HEK293 (cell line): Measurements from ENCODE around the gene CDON.

ENCODE experiments used
- EGR2 ChIP-seq: fragments of 450-650 bp; formaldehyde crosslinking; IDR thresholded peaks from 2 replicates; pipeline ENCODE4 v1.5.1; 2016; ENCODE audit warnings: low read depth, missing biosample characterization, missing genetic modification characterization
- GLIS2 ChIP-seq: fragments of 450-650 bp; formaldehyde crosslinking; IDR thresholded peaks from 2 replicates; pipeline ENCODE4 v1.5.1; 2016; ENCODE audit warnings: missing biosample characterization, missing genetic modification characterization
- KLF1 ChIP-seq: fragments of 450-650 bp; formaldehyde crosslinking; IDR thresholded peaks from 2 replicates; pipeline ENCODE4 v1.5.1; 2016; ENCODE audit warnings: missing biosample characterization, missing genetic modification characterization
- OSR2 ChIP-seq: fragments of 450-650 bp; formaldehyde crosslinking; IDR thresholded peaks from 2 replicates; pipeline ENCODE4 v1.5.1; 2016; ENCODE audit warnings: missing biosample characterization, missing genetic modification characterization
- WT1 ChIP-seq: fragments of 450-650 bp; formaldehyde crosslinking; IDR thresholded peaks from 2 replicates; pipeline ENCODE4 v1.5.1; 2016; ENCODE audit warnings: missing biosample characterization, missing genetic modification characterization
- ZBTB17 ChIP-seq: fragments of 450-650 bp; formaldehyde crosslinking; IDR thresholded peaks from 2 replicates; pipeline ENCODE4 v1.5.1; 2016; ENCODE audit warnings: missing biosample characterization, missing genetic modification characterization
- ZBTB20 ChIP-seq: fragments of 450-650 bp; formaldehyde crosslinking; IDR thresholded peaks from 2 replicates; pipeline ENCODE4 v1.5.1; 2016; ENCODE audit warnings: missing biosample characterization, missing genetic modification characterization
- ZBTB7A ChIP-seq: fragments of 450-650 bp; formaldehyde crosslinking; IDR thresholded peaks from 2 replicates; pipeline ENCODE4 v1.5.1; 2016; ENCODE audit warnings: low read depth, missing biosample characterization, missing genetic modification characterization
- ZNF174 ChIP-seq: fragments of 450-650 bp; formaldehyde crosslinking; IDR thresholded peaks from 2 replicates; pipeline ENCODE4 v1.5.0; 2017; ENCODE audit warnings: missing biosample characterization, mild to moderate bottlenecking, missing genetic modification characterization
- ZNF184 ChIP-seq: fragments of 450-650 bp; IDR thresholded peaks from 2 replicates; pipeline ENCODE4 v1.5.1; 2018; ENCODE audit warnings: missing biosample characterization, mild to moderate bottlenecking, missing genetic modification characterization
- ZNF600 ChIP-seq: fragments of 450-650 bp; formaldehyde crosslinking; IDR thresholded peaks from 2 replicates; pipeline ENCODE4 v1.5.1; 2016; ENCODE audit warnings: missing biosample characterization, missing genetic modification characterization
- ZNF654 ChIP-seq: fragments of 450-650 bp; formaldehyde crosslinking; IDR thresholded peaks from 2 replicates; pipeline ENCODE4 v1.5.1; 2016; ENCODE audit warnings: low read depth, missing biosample characterization, missing genetic modification characterization
- ZNF707 ChIP-seq: fragments of 450-650 bp; formaldehyde crosslinking; IDR thresholded peaks from 2 replicates; pipeline ENCODE4 v1.5.1; 2016; ENCODE audit warnings: missing biosample characterization, missing genetic modification characterization
- ZNF76 ChIP-seq: fragments of 450-650 bp; formaldehyde crosslinking; IDR thresholded peaks from 2 replicates; pipeline ENCODE4; 2016; ENCODE audit warnings: low read depth, missing biosample characterization, missing genetic modification characterization, borderline replicate concordance
- ZNF791 ChIP-seq: fragments of 450-650 bp; formaldehyde crosslinking; IDR thresholded peaks from 2 replicates; pipeline ENCODE4 v1.5.1; 2016; ENCODE audit warnings: missing biosample characterization, missing genetic modification characterization
- ZNF843 ChIP-seq: fragments of 450-650 bp; formaldehyde crosslinking; IDR thresholded peaks from 2 replicates; pipeline ENCODE4 v1.5.1; 2016; ENCODE audit warnings: missing biosample characterization, missing genetic modification characterization
- TF ChIP-seq, protein P1 (sequence below): fragments of 450-650 bp; formaldehyde crosslinking; IDR thresholded peaks from 2 replicates; pipeline ENCODE4 v1.5.1; 2016; ENCODE audit warnings: missing biosample characterization, missing genetic modification characterization
- TF ChIP-seq, protein P2 (sequence below): fragments of 450-650 bp; formaldehyde crosslinking; IDR thresholded peaks from 2 replicates; pipeline ENCODE4 v1.5.0; 2017; ENCODE audit warnings: missing biosample characterization, missing genetic modification characterization, borderline replicate concordance
- TF ChIP-seq, protein P3 (sequence below): fragments of 450-650 bp; formaldehyde crosslinking; IDR thresholded peaks from 2 replicates; pipeline ENCODE4 v1.5.1; 2016; ENCODE audit warnings: missing biosample characterization, missing genetic modification characterization
- TF ChIP-seq, protein P4 (sequence below): fragments of 450-650 bp; formaldehyde crosslinking; IDR thresholded peaks from 2 replicates; pipeline ENCODE4 v1.5.1; 2016; ENCODE audit warnings: missing biosample characterization, missing genetic modification characterization, borderline replicate concordance

The CDON gene

DNA sequence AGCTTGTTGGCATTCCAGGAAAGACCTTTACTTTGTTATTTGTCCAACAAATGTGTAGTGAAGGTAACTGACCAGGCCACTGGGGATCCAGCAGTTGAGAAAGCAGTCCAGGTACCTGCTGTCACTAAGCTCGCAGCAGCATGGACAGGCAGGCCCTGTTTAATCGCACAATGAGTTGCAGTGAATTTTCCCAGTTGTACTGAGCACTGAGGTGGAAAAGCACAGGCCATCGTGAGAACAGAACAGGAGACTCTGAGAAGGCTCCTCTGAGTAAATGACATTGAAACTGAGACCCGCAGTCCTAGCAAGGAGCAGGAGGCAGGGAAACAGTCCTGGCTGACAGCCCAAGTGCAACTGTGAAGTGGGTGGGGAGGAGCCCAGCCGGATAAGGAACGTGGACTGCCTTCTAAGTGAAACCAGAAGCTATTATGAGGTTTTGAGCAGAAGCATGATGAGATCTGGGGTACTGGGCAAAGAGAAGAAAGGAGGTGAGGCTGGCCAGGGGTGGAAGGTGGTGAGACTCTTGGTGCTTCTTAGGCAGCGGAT is 39.8 kb upstream of the CDON start (continued):
- TF ChIP-seq ZNF654 (tag by site-specific recombination) (no peak), ZNF600 (tag by site-specific recombination) (peak; percentile 73), ZNF791 (tag by site-specific recombination) (no peak), OSR2 (tag by site-specific recombination) (peak; percentile 87), ZNF76 (tag by site-specific recombination) (no peak), ZNF184 (tag by site-specific recombination) (no peak), ZNF174 (tag by site-specific recombination) (no peak), ZBTB20 (tag by site-specific recombination) (no peak), KLF1 (tag by site-specific recombination) (peak; percentile 32; the same call in 1 of the 2 replicates), ZBTB7A (tag by site-specific recombination) (no peak), ZNF707 (tag by site-specific recombination) (no peak), GLIS2 (tag by site-specific recombination) (no peak), ZNF843 (tag by site-specific recombination) (no peak), WT1 (tag by site-specific recombination) (peak; percentile 44), ZBTB17 (peak; percentile 66), EGR2 (0 out of 2 replicates have a peak, but pooled peaks have one; percentile 21)
- TF ChIP-seq, protein P1, sequence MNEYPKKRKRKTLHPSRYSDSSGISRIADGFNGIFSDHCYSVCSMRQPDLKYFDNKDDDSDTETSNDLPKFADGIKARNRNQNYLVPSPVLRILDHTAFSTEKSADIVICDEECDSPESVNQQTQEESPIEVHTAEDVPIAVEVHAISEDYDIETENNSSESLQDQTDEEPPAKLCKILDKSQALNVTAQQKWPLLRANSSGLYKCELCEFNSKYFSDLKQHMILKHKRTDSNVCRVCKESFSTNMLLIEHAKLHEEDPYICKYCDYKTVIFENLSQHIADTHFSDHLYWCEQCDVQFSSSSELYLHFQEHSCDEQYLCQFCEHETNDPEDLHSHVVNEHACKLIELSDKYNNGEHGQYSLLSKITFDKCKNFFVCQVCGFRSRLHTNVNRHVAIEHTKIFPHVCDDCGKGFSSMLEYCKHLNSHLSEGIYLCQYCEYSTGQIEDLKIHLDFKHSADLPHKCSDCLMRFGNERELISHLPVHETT (tag by site-specific recombination): no peak
- TF ChIP-seq, protein P2, sequence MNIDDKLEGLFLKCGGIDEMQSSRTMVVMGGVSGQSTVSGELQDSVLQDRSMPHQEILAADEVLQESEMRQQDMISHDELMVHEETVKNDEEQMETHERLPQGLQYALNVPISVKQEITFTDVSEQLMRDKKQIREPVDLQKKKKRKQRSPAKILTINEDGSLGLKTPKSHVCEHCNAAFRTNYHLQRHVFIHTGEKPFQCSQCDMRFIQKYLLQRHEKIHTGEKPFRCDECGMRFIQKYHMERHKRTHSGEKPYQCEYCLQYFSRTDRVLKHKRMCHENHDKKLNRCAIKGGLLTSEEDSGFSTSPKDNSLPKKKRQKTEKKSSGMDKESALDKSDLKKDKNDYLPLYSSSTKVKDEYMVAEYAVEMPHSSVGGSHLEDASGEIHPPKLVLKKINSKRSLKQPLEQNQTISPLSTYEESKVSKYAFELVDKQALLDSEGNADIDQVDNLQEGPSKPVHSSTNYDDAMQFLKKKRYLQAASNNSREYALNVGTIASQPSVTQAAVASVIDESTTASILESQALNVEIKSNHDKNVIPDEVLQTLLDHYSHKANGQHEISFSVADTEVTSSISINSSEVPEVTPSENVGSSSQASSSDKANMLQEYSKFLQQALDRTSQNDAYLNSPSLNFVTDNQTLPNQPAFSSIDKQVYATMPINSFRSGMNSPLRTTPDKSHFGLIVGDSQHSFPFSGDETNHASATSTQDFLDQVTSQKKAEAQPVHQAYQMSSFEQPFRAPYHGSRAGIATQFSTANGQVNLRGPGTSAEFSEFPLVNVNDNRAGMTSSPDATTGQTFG (tag by site-specific recombination): no peak
- TF ChIP-seq, protein P3, sequence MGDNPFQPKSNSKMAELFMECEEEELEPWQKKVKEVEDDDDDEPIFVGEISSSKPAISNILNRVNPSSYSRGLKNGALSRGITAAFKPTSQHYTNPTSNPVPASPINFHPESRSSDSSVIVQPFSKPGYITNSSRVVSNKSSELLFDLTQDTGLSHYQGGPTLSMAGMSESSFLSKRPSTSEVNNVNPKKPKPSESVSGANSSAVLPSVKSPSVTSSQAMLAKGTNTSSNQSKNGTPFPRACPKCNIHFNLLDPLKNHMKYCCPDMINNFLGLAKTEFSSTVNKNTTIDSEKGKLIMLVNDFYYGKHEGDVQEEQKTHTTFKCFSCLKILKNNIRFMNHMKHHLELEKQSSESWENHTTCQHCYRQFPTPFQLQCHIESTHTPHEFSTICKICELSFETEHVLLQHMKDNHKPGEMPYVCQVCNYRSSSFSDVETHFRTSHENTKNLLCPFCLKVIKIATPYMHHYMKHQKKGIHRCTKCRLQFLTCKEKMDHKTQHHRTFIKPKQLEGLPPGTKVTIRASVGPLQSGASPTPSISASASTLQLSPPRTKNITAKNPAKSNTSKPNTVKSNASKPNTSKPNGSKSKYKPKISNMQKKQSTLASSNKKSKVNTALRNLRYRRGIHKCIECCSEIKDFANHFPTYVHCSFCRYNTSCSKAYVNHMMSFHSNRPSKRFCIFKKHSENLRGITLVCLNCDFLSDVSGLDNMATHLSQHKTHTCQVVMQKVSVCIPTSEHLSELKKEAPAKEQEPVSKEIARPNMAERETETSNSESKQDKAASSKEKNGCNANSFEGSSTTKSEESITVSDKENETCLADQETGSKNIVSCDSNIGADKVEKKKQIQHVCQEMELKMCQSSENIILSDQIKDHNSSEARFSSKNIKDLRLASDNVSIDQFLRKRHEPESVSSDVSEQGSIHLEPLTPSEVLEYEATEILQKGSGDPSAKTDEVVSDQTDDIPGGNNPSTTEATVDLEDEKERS: no peak
- TF ChIP-seq, protein P4, sequence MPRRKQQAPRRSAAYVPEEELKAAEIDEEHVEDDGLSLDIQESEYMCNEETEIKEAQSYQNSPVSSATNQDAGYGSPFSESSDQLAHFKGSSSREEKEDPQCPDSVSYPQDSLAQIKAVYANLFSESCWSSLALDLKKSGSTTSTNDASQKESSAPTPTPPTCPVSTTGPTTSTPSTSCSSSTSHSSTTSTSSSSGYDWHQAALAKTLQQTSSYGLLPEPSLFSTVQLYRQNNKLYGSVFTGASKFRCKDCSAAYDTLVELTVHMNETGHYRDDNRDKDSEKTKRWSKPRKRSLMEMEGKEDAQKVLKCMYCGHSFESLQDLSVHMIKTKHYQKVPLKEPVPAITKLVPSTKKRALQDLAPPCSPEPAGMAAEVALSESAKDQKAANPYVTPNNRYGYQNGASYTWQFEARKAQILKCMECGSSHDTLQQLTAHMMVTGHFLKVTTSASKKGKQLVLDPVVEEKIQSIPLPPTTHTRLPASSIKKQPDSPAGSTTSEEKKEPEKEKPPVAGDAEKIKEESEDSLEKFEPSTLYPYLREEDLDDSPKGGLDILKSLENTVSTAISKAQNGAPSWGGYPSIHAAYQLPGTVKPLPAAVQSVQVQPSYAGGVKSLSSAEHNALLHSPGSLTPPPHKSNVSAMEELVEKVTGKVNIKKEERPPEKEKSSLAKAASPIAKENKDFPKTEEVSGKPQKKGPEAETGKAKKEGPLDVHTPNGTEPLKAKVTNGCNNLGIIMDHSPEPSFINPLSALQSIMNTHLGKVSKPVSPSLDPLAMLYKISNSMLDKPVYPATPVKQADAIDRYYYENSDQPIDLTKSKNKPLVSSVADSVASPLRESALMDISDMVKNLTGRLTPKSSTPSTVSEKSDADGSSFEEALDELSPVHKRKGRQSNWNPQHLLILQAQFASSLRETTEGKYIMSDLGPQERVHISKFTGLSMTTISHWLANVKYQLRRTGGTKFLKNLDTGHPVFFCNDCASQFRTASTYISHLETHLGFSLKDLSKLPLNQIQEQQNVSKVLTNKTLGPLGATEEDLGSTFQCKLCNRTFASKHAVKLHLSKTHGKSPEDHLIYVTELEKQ (tag by site-specific recombination): no peak
